Inflammatory macrophage (primary cell): ENCODE measurements around the gene IL3.

ENCODE experiments used
- DNase-seq, 2 donors: peaks; one replicate each; pipeline ENCODE4 v3.0.0-alpha.2; 2020 to 2022

The IL3 gene

DNA sequence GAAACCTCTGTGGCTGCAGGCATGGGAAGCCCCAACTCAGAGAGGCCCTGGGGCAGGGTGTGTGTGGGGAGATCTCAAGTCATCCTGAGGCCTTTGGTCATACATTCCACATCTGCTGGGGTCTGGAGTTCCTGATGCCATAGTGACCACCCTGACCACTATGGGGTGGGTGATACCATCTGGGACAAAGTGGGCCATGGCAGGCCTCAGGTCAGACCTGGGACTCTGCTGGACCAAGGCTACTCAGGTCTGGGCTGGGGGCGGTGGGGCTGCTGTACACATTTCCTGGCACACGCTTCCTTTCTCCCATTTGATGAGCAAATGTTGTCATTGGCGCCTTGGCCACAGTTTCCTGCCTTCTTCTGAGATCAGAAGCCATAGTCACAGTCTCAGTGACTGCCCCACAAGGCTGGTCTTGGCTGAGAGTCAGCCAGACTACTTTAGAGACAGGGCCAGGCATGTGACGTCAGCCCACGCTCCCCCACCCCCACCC lies 33.9 kb upstream of the IL3 start:
- DNase-seq = no peak

DNA sequence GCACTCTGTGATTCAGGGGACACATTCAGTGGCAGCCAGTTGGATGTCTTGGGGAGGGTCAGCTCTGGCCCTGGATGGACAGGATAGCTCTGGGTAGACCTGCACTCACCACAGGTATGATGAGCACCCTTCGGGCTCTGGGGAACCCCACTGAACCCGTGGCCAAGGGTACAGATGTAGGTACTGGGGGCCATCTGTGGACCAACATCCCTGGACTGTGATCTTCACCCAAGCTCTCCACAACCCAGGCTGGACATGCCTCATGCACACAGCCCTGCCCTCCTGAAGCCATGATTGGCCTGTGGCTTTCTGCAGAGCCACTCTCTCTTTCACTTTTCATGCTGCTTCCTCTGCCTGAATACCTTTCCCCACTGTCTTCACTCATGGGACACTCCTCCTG lies 33.4 kb upstream of the IL3 start:
- no peak for DNase-seq

- no peak for DNase-seq
These were observed 30.7 kb upstream of the IL3 start for GRCh38 chr5:132029609-132030330.

DNA sequence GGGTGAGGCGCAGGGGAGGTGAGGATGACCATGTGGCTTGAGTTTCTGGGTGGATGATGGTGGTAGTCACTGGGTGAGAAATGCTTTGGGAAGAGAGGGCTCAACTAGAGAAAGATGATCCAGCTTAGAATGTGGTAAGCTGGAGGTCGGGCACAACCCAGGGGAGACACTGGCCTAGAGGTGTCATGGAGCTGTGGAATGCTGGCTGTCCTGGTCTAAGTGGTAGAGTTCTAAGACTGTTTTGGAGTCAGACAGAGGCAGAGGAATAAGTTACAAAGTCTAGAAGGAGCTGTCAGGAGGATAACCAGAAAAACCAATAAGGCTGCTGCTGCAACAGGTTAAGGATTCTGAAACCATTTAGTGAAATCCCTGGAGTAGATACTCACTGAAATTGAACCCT lies 29.8 kb upstream of the IL3 start:
- no peak for DNase-seq

- DNase-seq = no peak
These were observed 28.3 kb upstream of the IL3 start for GRCh38 chr5:132032196-132032595.

DNA sequence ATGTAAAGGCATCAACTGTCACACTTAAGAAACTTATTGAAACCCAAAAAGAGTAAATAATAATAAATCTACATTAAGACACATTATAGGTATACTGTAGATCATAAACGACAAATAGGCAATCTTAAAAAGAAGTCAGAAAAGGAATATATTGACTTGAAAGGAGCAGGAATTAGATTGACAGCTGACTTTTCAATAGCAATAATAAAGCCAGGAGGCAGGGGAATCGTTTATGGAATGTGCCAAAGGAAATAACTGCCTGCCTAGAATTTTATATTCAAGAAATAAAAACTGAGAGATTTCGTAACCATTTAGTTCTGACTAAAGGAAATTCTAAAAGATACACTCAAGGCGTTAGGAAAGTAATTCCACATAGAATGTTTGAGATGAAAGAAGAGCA lies 27.3 kb upstream of the IL3 start:
- DNase-seq = no peak

DNA sequence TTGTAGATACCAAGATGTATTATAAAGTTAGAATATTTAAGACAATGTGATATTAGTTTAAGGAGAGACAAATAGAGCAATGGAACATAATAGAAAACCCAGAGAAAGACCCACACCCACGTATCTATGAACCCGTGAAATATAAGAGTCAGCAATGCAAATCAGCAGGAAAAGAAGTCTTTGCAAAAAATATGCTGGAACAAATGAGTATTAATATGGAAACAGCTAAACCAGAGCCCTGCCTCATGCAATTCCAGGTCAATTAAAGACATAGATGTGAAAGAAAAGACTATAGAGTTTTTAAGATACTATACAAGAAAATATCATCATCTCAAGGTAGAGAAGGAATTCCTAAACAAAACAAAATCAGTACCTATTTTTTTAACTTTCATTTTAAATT lies 23.1 kb upstream of the IL3 start:
- DNase-seq = no peak

- peak; percentile 91 to 96 for DNase-seq
These were observed 16.2 kb upstream of the IL3 start for GRCh38 chr5:132044207-132044606.

GRCh38 chr5:132046880-132047299 lies 13.6 kb upstream of the IL3 start:
- no peak for DNase-seq

DNA sequence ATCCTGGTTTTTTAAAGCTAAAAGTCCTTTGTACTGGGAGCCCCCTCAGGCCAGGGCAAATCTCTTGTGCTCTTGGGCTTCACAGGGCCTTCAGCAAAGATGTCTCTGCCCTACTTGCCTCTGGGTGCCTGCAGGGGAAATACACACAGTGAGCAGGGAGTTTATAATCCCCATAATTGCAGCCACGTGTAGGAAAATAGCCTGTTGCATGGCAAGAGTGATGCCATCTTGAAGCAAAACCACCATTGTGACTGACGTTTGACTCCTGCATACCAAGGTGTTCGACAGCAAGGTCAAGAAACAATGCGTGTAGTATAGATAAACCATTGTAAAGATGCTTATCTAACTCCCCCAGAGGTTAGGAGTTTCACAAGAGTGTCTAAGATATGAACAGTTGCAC lies 11.4 kb upstream of the IL3 start:
- no peak for DNase-seq

DNA sequence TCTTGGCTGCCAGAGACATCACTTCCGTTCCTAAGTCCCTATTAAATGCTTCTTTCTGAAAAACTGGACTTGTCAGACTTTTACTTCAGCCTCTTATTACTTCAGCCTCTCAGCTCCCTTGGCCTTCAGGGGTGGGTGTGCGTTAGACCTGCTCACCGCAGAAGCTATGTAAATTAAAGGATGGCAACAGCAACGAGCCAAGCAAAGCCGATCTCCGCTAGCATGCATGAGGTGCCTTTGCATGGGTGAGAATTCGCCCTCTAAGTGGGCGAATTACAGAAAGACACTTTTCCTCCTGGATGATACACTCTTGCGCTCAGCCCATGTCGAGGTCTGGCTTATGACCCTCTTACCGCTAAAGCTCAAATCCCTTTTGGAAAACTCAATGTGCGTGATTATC lies 10.9 kb upstream of the IL3 start:
- no peak for DNase-seq

DNA sequence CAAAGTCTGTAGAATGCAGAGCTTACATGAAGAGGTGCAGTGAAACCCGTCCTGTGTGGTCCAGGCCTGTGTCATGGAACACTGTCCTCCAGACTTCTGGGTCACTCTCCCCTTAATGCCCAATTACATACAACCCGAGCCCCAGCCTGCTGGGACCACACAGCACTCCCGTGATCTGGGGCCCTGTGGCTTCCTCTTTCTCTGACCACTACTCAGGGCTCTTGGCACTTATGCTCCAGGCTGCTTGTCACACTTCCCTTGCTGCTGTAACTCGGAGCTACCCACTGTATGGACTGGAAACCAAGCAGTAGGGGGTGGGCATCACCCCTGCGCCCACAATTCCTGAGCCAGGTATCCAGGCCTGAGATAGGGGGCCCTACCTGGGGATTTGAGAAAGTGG lies 10.3 kb upstream of the IL3 start:
- peak; percentile 88 to 90 for DNase-seq

DNA sequence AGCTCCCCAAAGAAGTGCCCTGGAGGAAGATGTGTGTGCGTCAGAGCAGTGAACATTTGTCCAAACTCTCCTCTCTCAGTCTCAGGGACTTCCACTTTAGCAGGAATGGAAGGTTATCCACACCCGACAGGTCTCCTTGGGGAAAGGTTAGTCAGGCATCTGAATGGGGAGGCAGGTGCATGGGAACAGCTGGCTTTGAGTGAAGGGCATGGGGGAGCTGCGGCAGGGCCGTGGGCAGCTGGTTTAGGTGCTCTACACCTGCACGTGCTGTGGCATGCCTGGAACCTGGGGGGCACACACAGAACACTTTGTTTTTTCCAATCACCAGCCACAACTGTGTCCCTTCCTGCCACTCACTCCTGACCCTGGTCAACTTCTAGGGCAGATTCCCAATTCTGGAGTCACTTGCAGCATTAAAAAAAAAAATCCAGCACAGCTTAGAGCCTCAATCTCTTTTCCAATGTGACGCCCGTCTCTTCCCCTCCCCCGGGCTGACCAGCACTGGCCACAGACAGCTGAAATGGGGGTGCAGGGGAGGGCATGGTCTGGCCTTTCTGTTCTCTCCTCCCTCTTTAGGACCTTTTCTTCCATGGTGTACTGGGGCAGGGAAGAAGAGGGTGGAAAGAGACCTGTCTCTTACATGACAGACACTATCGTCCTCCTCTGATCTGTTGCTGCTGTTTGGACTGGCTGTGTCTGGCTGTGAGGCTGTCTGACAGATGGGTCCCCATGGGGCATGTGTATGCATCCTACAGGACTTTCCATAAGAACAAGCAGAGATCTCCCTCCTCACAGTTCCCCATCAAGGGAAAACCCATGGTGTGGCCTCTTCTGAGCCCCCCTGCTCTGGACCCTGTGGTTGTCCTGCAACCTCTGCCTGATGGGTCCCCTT lies 9.5 kb upstream of the IL3 start:
- DNase-seq = no peak

DNA sequence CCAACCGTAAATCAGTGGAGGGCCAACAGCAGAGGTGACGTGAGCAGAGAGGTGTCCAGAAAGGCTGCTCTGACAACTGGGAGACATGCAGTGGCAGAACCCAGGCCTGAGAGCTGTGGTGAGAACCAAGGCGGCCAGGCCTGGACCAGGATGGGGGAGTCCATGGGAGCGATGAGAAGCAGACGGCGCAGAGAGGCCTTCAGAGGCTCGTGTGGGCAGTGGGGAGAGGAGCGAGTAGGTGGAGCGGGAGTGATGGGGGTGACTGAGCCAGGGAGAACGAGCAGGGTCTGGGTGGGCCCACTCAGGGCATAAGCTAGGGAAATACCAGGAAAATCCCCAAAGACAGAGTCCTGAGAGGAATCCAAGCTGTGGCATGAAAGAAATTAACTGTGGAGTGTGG lies 7.9 kb upstream of the IL3 start:
- DNase-seq = no peak

- DNase-seq = no peak
These were observed 7.0 kb upstream of the IL3 start for GRCh38 chr5:132053483-132053882.

GRCh38 chr5:132054031-132054696 lies 6.3 kb upstream of the IL3 start:
- DNase-seq = no peak

DNA sequence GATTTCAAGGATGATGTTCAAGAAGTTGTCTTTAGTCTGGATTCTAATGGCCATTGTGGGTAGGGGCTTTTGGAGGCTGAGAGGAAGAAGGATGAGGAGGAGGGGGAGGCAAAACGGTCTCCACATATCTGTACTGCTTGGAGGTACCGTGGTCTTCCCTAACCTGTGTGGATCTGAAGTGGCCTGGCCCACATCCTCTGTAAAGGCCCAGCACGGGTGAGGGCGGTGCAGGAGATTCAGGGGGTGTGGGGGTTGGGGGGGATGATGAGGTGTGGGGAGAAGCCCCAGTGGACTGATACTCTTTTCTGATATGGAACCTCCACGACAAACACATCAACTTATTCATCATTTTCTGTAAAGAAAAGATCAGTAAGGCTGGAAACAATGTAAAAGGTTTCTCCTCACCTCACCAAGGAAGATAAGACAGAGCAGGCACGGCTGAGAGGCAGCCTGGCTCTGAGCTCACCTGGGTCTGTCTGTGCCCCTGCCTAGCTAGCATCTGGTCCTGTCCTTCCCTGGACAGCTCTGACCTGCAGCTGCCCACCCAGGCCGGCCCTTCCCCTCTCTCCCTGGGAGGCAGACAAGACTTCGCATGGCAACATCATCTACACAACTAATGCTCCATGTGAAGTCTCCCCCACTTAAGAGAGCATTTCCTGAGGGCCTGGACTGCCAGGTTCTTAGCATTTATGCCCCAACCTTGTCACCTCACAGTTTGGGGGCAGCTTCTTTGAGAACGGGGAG lies 5.6 kb upstream of the IL3 start:
- no peak for DNase-seq

- DNase-seq = no peak
These were observed 5.0 kb upstream of the IL3 start for GRCh38 chr5:132055441-132055807.

- no peak for DNase-seq
These were observed 4.4 kb upstream of the IL3 start for GRCh38 chr5:132055808-132056609.

DNA sequence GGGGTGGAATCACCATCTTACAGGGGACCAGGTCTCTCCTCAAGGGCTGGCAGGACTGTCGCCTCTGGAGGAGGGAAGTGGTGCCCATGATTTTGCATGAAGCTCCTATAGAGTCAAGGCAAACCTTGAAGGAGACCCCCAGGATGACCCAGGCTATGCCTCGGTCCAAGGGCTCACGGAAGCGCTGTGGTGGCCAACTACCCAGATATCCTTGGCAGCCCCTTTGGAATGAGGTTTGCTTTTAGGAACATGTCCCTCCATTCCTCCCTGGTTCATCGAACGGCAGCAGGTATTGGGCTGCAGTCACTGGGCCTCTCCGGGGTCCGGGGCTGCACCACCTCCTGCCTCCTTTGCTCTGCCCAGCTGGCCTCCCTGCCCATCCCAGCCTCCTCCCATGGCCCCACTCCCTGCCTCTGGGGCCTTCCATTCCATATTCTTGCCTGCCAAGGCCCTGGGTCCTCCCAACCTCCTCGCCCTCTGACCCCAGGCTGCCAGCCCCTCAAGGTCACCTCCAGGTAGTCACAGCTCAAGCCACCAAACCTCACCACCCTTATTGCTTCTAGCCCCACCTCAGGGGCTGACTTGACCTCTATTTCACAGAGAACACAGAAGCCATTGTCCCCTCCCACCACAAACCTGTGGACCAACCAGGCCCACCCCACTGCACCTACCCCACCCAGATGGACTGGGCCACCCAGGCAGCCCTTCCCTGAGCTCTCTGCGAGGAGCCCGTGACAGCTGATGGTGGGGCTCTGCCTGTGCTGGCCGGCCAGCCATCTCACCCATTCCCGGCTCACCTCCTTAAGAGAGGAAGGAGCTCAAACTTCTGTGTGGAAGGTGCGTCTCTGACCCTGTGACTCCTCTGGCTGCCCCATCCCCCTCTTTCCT lies 3.6 kb upstream of the IL3 start:
- DNase-seq = no peak
